Mesothelial cell of epicardium (in vitro differentiated cells): ENCODE results near the gene BRAT1. TPM values are rescaled to one million over a fixed set of nuclear protein-coding genes. Genes with fewer than 3 reads are reported as not detected.

ENCODE experiments used
- DNase-seq, 2 experiments: peaks; one replicate each; pipeline ENCODE4 v3.0.0; 2021; ENCODE audit warnings: low spot score in 2 of 2; ENCODE audit not compliant: unreplicated experiment in 2 of 2
- H3K27ac Mint-ChIP-seq: 2 replicates; pipeline ENCODE4 v1.8.0; 2021; ENCODE audit warnings: mixed read lengths
- H3K27me3 Mint-ChIP-seq: 2 replicates; pipeline ENCODE4 v1.8.0; 2021; ENCODE audit warnings: low read depth, mixed read lengths
- H3K36me3 Mint-ChIP-seq: 2 replicates; pipeline ENCODE4 v1.8.0; 2021; ENCODE audit warnings: mixed read lengths
- H3K4me1 Mint-ChIP-seq: 2 replicates; pipeline ENCODE4 v1.8.0; 2021; ENCODE audit warnings: mixed read lengths
- H3K4me3 Mint-ChIP-seq: 2 replicates; pipeline ENCODE4 v1.8.0; 2021; ENCODE audit warnings: mild to moderate bottlenecking, moderate library complexity, mixed read lengths
- H3K9me3 Mint-ChIP-seq: 2 replicates; pipeline ENCODE4 v1.8.0; 2021; ENCODE audit warnings: mixed read lengths
- total RNA-seq: library from RNA; stranded (reverse); gene quantifications from 3 replicates; pipeline ENCODE4 v1.2.1, GENCODE V29; 2021
- TF ChIP-seq, protein P1 (sequence below): fragments of 200-600 bp; sonication (generic); IDR thresholded peaks from one replicate; pipeline ENCODE4 v1.5.0; 2021; ENCODE audit warnings: antibody characterized with exemption; ENCODE audit not compliant: unreplicated experiment

BRAT1 gene
- total RNA-seq, 1 donor from 2014 or later, result 47.6 TPM

DNA sequence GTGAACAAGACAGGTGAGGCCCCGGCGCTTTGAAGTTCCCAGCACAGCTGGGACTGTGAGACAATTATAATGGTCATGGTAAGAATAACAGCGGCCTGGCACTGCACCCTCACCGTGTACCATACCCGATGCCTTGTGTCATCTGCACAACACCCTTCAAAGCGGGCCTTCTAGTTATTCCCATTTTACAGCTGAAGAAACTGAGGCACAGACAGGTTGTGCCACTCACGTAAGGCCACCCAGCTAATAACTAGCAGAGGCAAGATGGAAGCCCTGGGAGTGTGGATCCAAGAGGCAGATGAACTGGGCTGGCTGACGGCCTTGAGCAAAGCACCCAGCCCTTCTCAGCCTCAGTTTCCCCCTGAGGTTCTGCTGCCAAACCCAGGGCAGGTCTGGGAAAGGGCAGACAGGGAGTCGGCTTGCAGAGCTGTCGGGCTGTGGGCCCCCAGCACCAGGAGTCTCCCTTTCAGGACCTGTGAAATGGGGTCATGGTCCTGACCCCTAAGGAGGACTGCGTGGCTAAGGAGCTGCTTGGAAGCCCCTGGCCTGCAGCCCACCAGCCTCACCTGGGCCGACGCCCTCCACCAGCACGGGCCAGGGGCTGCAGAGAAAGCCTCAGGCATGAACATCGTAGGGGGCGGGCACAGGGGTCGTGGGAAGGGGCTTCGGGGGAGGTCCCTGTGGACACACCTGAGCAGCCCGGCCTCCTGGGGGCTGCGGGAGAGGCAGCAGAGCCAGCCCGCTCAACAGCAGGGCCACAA lies 51.0 kb downstream of the BRAT1 start:
- Mint-ChIP-seq H3K9me3 (no peaks in the 10 kb centered on the region), H3K27ac (no peak overlapping the region), H3K27me3 (no peaks in the 10 kb centered on the region), H3K36me3 (no peaks in the 10 kb centered on the region), H3K4me1 (peaks cover 9% of the 10 kb centered on the region), H3K4me3 (no peak overlapping the region)
- no peak for DNase-seq
- TF ChIP-seq, protein P1, sequence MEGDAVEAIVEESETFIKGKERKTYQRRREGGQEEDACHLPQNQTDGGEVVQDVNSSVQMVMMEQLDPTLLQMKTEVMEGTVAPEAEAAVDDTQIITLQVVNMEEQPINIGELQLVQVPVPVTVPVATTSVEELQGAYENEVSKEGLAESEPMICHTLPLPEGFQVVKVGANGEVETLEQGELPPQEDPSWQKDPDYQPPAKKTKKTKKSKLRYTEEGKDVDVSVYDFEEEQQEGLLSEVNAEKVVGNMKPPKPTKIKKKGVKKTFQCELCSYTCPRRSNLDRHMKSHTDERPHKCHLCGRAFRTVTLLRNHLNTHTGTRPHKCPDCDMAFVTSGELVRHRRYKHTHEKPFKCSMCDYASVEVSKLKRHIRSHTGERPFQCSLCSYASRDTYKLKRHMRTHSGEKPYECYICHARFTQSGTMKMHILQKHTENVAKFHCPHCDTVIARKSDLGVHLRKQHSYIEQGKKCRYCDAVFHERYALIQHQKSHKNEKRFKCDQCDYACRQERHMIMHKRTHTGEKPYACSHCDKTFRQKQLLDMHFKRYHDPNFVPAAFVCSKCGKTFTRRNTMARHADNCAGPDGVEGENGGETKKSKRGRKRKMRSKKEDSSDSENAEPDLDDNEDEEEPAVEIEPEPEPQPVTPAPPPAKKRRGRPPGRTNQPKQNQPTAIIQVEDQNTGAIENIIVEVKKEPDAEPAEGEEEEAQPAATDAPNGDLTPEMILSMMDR, result no peak

DNA sequence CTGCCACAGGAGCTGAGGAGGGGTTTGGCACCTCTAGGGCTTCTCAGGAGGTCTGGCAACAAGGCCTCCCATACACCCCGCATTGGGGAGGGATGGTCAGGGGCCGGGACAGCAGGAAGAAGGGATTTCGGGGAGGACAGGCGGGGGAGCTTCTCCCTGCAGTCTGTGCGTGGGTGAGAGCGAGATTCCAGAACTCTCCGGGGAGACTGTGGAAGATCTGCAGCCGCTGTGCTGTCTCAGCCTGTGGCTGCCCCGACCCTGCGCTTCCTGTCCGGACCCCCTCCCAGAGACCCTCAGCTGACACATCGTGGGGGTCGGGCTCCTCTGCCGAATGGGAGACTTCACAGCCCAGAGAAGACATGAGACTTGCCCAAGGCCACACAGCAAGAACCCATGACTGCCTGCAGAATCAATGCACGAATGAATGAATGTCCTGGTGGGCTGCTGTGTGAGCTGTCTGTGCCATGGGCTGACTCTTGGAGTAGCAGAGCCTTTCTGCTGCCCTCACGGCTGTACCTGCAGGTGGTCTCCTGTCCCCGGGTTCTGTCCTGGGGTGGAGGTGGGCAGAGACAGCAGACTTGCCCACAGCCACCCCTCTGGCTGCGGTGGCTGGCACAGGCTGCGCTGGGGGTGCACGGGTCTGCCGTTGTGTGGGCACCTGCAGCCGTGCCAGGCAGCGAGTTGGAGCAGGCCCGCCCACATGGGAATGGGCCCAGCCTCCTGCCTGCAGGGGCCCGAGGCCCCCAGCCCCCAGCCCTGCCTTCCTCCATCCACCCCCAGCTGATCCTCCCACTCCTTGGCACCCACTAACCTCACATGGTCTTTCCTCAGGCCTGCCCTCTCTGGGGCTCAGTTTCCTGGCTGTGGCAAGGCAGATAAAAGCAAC lies 52.0 kb downstream of the BRAT1 start:
- no peaks in the 10 kb centered on the region for H3K9me3 Mint-ChIP-seq
- H3K4me1 Mint-ChIP-seq, result peaks cover 8% of the 10 kb centered on the region
- DNase-seq, result no peak
- TF ChIP-seq, protein P1, result no peak
- no peaks in the 10 kb centered on the region for H3K27me3 Mint-ChIP-seq
- no peak overlapping the region for H3K4me3 Mint-ChIP-seq
- H3K36me3 Mint-ChIP-seq, result no peaks in the 10 kb centered on the region
- H3K27ac Mint-ChIP-seq, result no peak overlapping the region

DNA sequence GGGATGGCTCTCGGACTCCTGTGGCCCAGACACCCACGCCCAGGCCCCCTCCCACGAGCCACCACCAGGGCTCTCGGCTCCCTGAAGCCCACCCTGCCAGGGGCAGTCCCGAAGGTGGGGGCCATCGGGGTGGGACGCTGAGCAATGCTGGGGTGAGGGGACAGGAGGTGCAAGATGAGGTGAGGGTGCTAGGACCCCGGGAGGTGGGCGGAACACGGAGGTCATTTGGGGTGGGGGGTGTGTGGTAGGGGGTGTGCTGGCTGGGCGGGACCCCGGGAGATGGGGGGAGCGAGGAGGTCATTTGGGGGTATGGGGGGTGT lies 52.7 kb downstream of the BRAT1 start:
- H3K27ac Mint-ChIP-seq, result no peak overlapping the region
- TF ChIP-seq, protein P1, result no peak
- H3K4me1 Mint-ChIP-seq, result peaks cover 14% of the 10 kb centered on the region
- H3K36me3 Mint-ChIP-seq, result no peaks in the 10 kb centered on the region
- DNase-seq, result no peak
- H3K27me3 Mint-ChIP-seq, result no peaks in the 10 kb centered on the region
- no peak overlapping the region for H3K4me3 Mint-ChIP-seq
- no peaks in the 10 kb centered on the region for H3K9me3 Mint-ChIP-seq

DNA sequence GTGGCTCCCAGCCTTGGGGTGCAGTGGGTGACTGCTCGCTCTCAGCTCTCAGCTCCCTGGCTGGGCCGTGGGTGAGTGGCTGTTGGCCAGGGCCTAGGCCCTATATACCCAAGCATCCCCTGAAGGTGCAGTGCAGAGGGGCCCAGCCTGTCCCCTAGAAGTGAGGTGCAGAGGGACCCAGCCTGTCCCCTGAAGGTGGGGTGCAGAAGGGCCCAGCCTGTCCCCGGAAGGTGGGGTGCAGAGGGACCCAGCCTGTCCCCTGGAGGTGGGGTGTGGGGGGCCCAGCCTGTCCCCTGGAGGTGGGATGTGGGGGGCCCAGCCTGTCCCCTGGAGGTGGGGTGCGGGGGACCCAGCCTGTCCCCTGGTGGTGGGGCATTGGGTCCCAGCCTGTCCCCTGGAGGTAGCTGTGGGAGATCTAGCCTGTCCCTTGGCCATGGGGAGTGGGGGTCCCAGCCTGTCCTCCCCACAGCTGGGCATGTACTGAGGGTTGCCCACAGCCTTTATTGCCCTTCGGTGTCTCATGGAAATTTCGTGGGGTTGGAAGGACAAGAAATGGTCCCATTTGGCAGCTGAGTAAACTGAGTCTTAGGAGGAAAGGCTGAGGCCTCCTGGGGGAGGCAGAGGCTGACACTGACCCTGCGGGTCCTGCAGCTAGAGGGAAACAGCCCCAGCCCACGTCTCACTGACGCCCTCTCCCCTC lies 53.2 kb downstream of the BRAT1 start:
- peaks cover 19% of the 10 kb centered on the region for H3K4me1 Mint-ChIP-seq
- no peak overlapping the region for H3K4me3 Mint-ChIP-seq
- no peak for DNase-seq
- no peaks in the 10 kb centered on the region for H3K27me3 Mint-ChIP-seq
- no peaks in the 10 kb centered on the region for H3K9me3 Mint-ChIP-seq
- TF ChIP-seq, protein P1, result no peak
- no peaks in the 10 kb centered on the region for H3K36me3 Mint-ChIP-seq
- H3K27ac Mint-ChIP-seq, result no peak overlapping the region

DNA sequence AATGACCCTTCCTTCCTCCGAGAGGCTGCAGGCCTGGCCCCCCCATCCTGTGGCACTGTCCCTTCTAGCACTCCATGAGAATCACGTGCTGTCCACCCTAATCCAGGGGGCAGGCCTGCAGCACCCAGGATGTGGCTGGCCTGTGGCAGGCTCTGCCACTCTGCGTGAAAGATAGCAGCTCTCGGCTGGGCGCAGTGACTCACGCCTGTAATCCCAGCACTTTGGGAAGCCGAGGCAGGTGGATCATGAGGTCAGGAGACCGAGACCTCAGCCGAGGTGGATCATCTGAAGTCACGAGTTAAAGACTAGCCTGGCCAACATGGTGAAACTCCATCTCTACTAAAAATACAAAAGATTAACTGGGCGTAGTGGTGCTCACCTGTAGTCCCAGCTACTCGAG lies 54.6 kb downstream of the BRAT1 start:
- no peaks in the 10 kb centered on the region for H3K36me3 Mint-ChIP-seq
- no peak for DNase-seq
- H3K4me3 Mint-ChIP-seq, result no peak overlapping the region
- peak overlapping the region; percentile 1 for H3K27ac Mint-ChIP-seq
- no peaks in the 10 kb centered on the region for H3K27me3 Mint-ChIP-seq
- H3K4me1 Mint-ChIP-seq, result peaks cover 23% of the 10 kb centered on the region
- no peaks in the 10 kb centered on the region for H3K9me3 Mint-ChIP-seq
- TF ChIP-seq, protein P1, result no peak
